Neural progenitor cell (in vitro differentiated cells): ENCODE measurements around the gene SYNM. TPM values are rescaled to one million over a fixed set of nuclear protein-coding genes. Genes with fewer than 3 reads are reported as not detected.
A peak's percentile ranks its signal among the peaks of the same experiment; 100 is the strongest.

Experiments
- DNase-seq: peaks from one replicate; pipeline ENCODE4 v3.0.0-alpha.2; 2016; ENCODE audit warnings: low spot score
- H2AFZ ChIP-seq: fragments of 200-600 bp; sonication (generic); replicated peaks from 2 replicates; pipeline ENCODE4 v1.6.1; 2016; ENCODE audit warnings: antibody characterized with exemption
- H3F3A ChIP-seq: fragments of 200-600 bp; sonication (generic); 2 replicates; pipeline ENCODE4 v1.6.1; 2016; ENCODE audit warnings: antibody characterized with exemption, low read depth
- H3K27ac ChIP-seq: fragments of 200-600 bp; sonication (generic); 2 replicates; pipeline ENCODE4 v1.5.1; 2016; ENCODE audit warnings: mild to moderate bottlenecking
- H3K27me3 ChIP-seq: fragments of 200-600 bp; sonication (generic); 2 replicates; pipeline ENCODE4 v1.6.1; 2016; ENCODE audit warnings: mild to moderate bottlenecking, moderate library complexity
- H3K36me3 ChIP-seq: fragments of 200-600 bp; sonication (generic); 2 replicates; pipeline ENCODE4 v1.5.1; 2016
- H3K4me1 ChIP-seq: fragments of 200-600 bp; sonication (generic); 2 replicates; pipeline ENCODE4 v1.6.1; 2016; ENCODE audit warnings: mixed run types
- H3K4me2 ChIP-seq: fragments of 200-600 bp; sonication (generic); 2 replicates; pipeline ENCODE4 v1.6.1; 2016
- H3K4me3 ChIP-seq: fragments of 200-600 bp; sonication (generic); 2 replicates; pipeline ENCODE4 v1.5.1; 2016
- H3K79me2 ChIP-seq: fragments of 200-600 bp; sonication (generic); 2 replicates; pipeline ENCODE4 v1.6.1; 2016; ENCODE audit warnings: low read depth
- H3K9ac ChIP-seq: fragments of 200-600 bp; sonication (generic); 2 replicates; pipeline ENCODE4 v1.6.1; 2016
- H3K9me3 ChIP-seq: fragments of 200-600 bp; sonication (generic); 2 replicates; pipeline ENCODE4 v1.5.1; 2016; ENCODE audit warnings: low read depth
- H4K20me1 ChIP-seq: fragments of 200-600 bp; sonication (generic); 2 replicates; pipeline ENCODE4 v1.6.1; 2016; ENCODE audit warnings: low read depth
- H3K27ac Mint-ChIP-seq: 3 replicates; pipeline ENCODE4 v1.8.0; 2021; ENCODE audit warnings: mixed read lengths
- H3K27me3 Mint-ChIP-seq: 2 replicates; pipeline ENCODE4 v1.8.0; 2022; ENCODE audit warnings: low read depth, mild to moderate bottlenecking, inconsistent platforms, moderate library complexity, mixed read lengths; ENCODE audit not compliant: insufficient read depth
- H3K36me3 Mint-ChIP-seq: 3 replicates; pipeline ENCODE4 v1.8.0; 2021; ENCODE audit warnings: mixed read lengths
- H3K4me1 Mint-ChIP-seq: 3 replicates; pipeline ENCODE4 v1.8.0; 2021; ENCODE audit warnings: mixed read lengths
- H3K4me3 Mint-ChIP-seq: 3 replicates; pipeline ENCODE4 v1.8.0; 2021; ENCODE audit warnings: mild to moderate bottlenecking, moderate library complexity, mixed read lengths
- H3K9me3 Mint-ChIP-seq: 3 replicates; pipeline ENCODE4 v1.8.0; 2020; ENCODE audit warnings: mixed read lengths
- CTCF ChIP-seq: fragments of 200-600 bp; sonication (generic); IDR thresholded peaks from 2 replicates; pipeline ENCODE4 v1.5.1; 2017; ENCODE audit warnings: antibody characterized with exemption, mild to moderate bottlenecking
- EZH2 ChIP-seq: fragments of 200-600 bp; sonication (generic); IDR thresholded peaks from 2 replicates; pipeline ENCODE4 v1.6.1; 2017; ENCODE audit warnings: antibody characterized with exemption, mild to moderate bottlenecking, moderate library complexity
- EZH2phosphoT487 ChIP-seq: fragments of 200-600 bp; sonication (generic); IDR thresholded peaks from 2 replicates; pipeline ENCODE4 v1.6.1; 2017; ENCODE audit warnings: antibody characterized with exemption
- total RNA-seq: library from RNA; depleted of rRNA; stranded (reverse); fragments of >200 nt; gene quantifications from 2 replicates; pipeline ENCODE4 v1.2.3, GENCODE V29; 2015; ENCODE audit warnings: low replicate concordance

SYNM gene
- total RNA-seq, 1 donor from 2014 or later: 0.97 TPM

DNA sequence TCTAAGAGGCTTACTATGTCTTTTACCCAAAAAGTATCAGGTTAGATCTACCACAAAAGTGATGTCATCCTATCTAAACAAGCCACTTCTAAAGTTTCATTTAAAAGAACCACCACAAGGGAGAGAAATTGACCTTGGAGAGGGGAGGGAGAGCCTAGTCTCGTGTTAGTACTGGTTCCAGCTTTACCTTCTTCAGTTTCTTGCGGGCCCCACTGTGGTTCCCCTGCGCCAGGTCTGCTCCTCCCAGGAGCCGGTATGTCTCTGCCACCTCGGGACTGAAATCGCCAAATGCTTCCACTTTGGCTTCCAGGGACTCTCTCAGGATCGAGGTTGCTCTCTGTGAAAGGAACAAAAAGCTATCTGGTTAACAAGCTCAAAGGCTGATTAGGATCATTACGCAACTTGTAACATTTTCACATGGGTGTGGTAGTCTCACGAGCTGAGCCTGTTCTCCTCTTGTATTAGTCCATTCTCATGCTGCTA is 51.1 kb downstream of the SYNM start:
- no peaks in the 10 kb centered on the region for H3F3A ChIP-seq
- H3K27me3 ChIP-seq: no peaks in the 10 kb centered on the region
- H4K20me1 ChIP-seq: no peaks in the 10 kb centered on the region
- H3K4me1 ChIP-seq: peaks cover 17% of the 10 kb centered on the region
- no peak for DNase-seq
- no peak overlapping the region for H2AFZ ChIP-seq
- Mint-ChIP-seq H3K27me3 (peaks cover 8% of the 10 kb centered on the region), H3K9me3 (no peaks in the 10 kb centered on the region), H3K4me3 (no peak overlapping the region), H3K27ac (no peak overlapping the region), H3K36me3 (peaks cover 25% of the 10 kb centered on the region), H3K4me1 (peaks cover 7% of the 10 kb centered on the region)
- no peaks in the 10 kb centered on the region for H3K79me2 ChIP-seq
- H3K4me2 ChIP-seq: no peak overlapping the region
- H3K9ac ChIP-seq: no peak overlapping the region
- no peaks in the 10 kb centered on the region for H3K9me3 ChIP-seq
- H3K4me3 ChIP-seq: no peak overlapping the region
- peaks cover 4% of the 10 kb centered on the region for H3K36me3 ChIP-seq
- peak overlapping the region; percentile 48 for H3K27ac ChIP-seq
- no peak for TF ChIP-seq CTCF
- no peak for TF ChIP-seq EZH2
- TF ChIP-seq EZH2phosphoT487: no peak

GRCh38 chr15:99157456-99157855 is 52.6 kb downstream of the SYNM start:
- Mint-ChIP-seq H3K36me3 (peaks cover 17% of the 10 kb centered on the region), H3K27ac (no peak overlapping the region), H3K9me3 (no peaks in the 10 kb centered on the region), H3K27me3 (peaks cover 8% of the 10 kb centered on the region), H3K4me3 (no peak overlapping the region), H3K4me1 (peaks cover 7% of the 10 kb centered on the region)
- no peaks in the 10 kb centered on the region for H3K79me2 ChIP-seq
- H3K4me2 ChIP-seq: no peak overlapping the region
- no peaks in the 10 kb centered on the region for H3F3A ChIP-seq
- H4K20me1 ChIP-seq: no peaks in the 10 kb centered on the region
- no peak overlapping the region for H3K9ac ChIP-seq
- H3K27ac ChIP-seq: no peak overlapping the region
- TF ChIP-seq CTCF: no peak
- no peak for TF ChIP-seq EZH2phosphoT487
- no peak for TF ChIP-seq EZH2
- H3K4me1 ChIP-seq: peaks cover 17% of the 10 kb centered on the region
- no peak overlapping the region for H2AFZ ChIP-seq
- H3K9me3 ChIP-seq: no peaks in the 10 kb centered on the region
- no peak overlapping the region for H3K4me3 ChIP-seq
- peaks cover 4% of the 10 kb centered on the region for H3K36me3 ChIP-seq
- H3K27me3 ChIP-seq: no peaks in the 10 kb centered on the region
- no peak for DNase-seq

- Mint-ChIP-seq H3K27me3 (peaks cover 10% of the 10 kb centered on the region), H3K9me3 (no peaks in the 10 kb centered on the region), H3K4me3 (no peak overlapping the region), H3K27ac (no peak overlapping the region), H3K4me1 (peaks cover 7% of the 10 kb centered on the region), H3K36me3 (peaks cover 19% of the 10 kb centered on the region)
- Histone ChIP-seq H2AFZ (no peak overlapping the region), H3K36me3 (no peaks in the 10 kb centered on the region), H4K20me1 (no peaks in the 10 kb centered on the region), H3K27ac (no peak overlapping the region), H3K79me2 (no peaks in the 10 kb centered on the region), H3K4me3 (no peak overlapping the region), H3K4me1 (peaks cover 16% of the 10 kb centered on the region), H3K27me3 (no peaks in the 10 kb centered on the region), H3K4me2 (no peak overlapping the region), H3K9ac (no peak overlapping the region), H3F3A (no peaks in the 10 kb centered on the region), H3K9me3 (no peaks in the 10 kb centered on the region)
- no peak for TF ChIP-seq CTCF
- no peak for TF ChIP-seq EZH2phosphoT487
- TF ChIP-seq EZH2: no peak
- no peak for DNase-seq
These were observed 53.9 kb downstream of the SYNM start for GRCh38 chr15:99158626-99159412.
